Ishikawa (cell line): ENCODE data around the gene CHMP4A.

ENCODE experiments used
- CEBPB ChIP-seq: IDR thresholded peaks from 2 replicates; pipeline ENCODE4 v1.6.1; 2012
- CREB1 ChIP-seq: IDR thresholded peaks from 2 replicates; pipeline ENCODE4 v1.6.1; 2012; ENCODE audit warnings: low read depth
- EGR1 ChIP-seq: IDR thresholded peaks from 2 replicates; pipeline ENCODE4 v1.6.1; 2012
- EP300 ChIP-seq: IDR thresholded peaks from 2 replicates; pipeline ENCODE4 v1.6.1; 2012; ENCODE audit warnings: borderline replicate concordance
- FOXM1 ChIP-seq: IDR thresholded peaks from 2 replicates; pipeline ENCODE4 v1.6.1; 2012; ENCODE audit warnings: low read depth, borderline replicate concordance
- NFIC ChIP-seq: IDR thresholded peaks from 2 replicates; pipeline ENCODE4 v1.6.1; 2012
- RAD21 ChIP-seq: IDR thresholded peaks from 2 replicates; pipeline ENCODE4 v1.6.1; 2012; ENCODE audit warnings: low read depth
- TAF1 ChIP-seq: IDR thresholded peaks from 2 replicates; pipeline ENCODE4 v1.6.1; 2012; ENCODE audit warnings: low read depth, mild to moderate bottlenecking
- TCF12 ChIP-seq: IDR thresholded peaks from 2 replicates; pipeline ENCODE4 v1.6.1; 2012; ENCODE audit warnings: low read depth
- TEAD4 ChIP-seq: IDR thresholded peaks from 2 replicates; pipeline ENCODE4 v1.6.1; 2012
- YY1 ChIP-seq: IDR thresholded peaks from 2 replicates; pipeline ENCODE4 v1.6.1; 2012; ENCODE audit warnings: low read depth
- ZBTB7A ChIP-seq: IDR thresholded peaks from 2 replicates; pipeline ENCODE4 v1.6.1; 2012; ENCODE audit warnings: low read depth
- TF ChIP-seq, protein P1 (sequence below): IDR thresholded peaks from 2 replicates; pipeline ENCODE4 v1.6.1; 2012
- TF ChIP-seq, protein P2 (sequence below): IDR thresholded peaks from 2 replicates; pipeline ENCODE4 v1.6.1; 2012; ENCODE audit warnings: low read depth, mild to moderate bottlenecking
- TF ChIP-seq, protein P3 (sequence below): IDR thresholded peaks from 2 replicates; pipeline ENCODE4 v1.6.1; 2012

The CHMP4A gene

DNA sequence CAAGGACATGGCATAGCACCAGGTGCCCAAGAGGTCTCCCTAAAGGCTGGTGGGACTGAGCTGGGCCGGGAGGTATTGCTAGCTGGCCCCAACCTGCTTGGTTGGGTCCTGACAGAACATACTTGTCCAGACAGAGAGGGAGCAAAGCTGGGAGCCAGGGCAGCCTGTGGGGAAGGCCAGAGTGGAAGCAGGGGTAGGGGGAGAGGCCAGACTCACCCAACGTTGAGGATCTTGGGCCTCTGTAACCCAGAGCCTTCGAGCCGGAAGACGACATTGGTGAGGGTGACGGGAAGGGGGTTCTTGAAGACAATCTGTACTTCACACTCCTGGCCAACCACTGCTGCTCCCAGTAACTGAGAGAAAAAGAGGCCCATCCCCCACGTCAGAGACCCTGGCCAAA is 40.6 kb upstream of the CHMP4A start:
- TF ChIP-seq RAD21 (no peak), TEAD4 (no peak), YY1 (no peak)

DNA sequence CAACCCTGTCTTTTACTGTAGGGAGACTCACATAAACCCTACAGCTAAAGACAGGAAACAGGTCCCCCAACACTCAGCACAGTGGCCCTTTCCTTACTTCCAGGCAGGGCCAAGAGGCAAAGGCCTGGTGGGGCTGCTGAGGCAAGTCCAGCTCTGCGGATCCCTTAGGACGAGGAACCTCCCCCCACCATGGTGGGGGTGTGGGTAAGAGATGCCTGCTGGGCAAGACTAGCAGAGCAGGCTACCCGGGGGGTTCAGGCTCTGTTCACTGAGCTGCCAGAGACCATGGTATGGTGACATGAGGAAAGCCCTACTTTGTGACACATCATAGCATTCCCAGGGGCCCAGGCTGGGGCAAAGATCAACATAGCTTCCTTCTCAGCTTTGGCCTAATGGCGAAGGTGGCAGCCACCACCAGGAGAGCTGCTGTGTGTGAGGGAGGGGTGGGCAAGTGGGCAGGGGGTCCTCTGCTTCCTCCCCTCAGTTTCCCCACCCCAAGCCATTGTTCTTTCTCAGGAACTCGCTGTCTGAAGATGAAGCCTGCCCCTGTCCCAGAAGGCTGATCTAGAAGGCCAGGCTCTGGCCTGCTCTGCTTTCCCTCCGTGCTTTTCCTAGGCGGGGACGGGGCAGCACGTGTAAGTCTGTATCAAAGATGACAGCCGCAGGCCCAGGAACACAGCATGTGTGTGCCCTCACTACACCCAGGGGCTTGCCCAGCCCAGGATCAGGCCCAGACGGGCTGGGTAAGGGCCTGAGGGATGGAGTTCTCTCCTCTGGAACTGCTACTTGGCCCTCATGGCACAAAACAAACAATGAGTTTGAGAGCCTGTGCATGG is 39.2 kb upstream of the CHMP4A start:
- no peak for TF ChIP-seq TCF12
- TF ChIP-seq, protein P1, sequence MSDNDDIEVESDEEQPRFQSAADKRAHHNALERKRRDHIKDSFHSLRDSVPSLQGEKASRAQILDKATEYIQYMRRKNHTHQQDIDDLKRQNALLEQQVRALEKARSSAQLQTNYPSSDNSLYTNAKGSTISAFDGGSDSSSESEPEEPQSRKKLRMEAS: no peak

DNA sequence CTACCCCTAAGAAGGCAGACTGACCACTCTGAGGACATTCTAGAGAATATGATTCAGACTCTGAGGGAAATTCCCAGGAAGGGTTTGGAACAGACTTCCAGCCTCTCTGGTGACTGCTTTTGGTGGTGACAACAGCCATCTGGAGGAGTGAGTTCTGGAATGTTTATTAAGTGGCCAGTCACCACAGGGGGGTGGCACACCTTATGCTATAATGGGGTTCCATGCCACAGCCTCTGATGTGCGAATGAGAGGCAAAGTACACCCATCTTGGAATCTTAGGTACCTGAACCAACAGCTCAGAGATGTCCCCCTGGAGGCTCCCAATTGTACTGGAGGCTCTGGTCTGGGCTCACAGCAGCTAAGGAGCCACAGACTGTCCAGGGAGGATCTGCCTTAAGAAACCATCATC is 38.6 kb upstream of the CHMP4A start:
- TF ChIP-seq CEBPB (no peak), TAF1 (no peak), RAD21 (no peak), TEAD4 (no peak), CREB1 (no peak), TCF12 (no peak), EP300 (no peak), NFIC (no peak), ZBTB7A (no peak), YY1 (no peak), FOXM1 (no peak), EGR1 (no peak)
- TF ChIP-seq, protein P1: no peak
- TF ChIP-seq, protein P2, sequence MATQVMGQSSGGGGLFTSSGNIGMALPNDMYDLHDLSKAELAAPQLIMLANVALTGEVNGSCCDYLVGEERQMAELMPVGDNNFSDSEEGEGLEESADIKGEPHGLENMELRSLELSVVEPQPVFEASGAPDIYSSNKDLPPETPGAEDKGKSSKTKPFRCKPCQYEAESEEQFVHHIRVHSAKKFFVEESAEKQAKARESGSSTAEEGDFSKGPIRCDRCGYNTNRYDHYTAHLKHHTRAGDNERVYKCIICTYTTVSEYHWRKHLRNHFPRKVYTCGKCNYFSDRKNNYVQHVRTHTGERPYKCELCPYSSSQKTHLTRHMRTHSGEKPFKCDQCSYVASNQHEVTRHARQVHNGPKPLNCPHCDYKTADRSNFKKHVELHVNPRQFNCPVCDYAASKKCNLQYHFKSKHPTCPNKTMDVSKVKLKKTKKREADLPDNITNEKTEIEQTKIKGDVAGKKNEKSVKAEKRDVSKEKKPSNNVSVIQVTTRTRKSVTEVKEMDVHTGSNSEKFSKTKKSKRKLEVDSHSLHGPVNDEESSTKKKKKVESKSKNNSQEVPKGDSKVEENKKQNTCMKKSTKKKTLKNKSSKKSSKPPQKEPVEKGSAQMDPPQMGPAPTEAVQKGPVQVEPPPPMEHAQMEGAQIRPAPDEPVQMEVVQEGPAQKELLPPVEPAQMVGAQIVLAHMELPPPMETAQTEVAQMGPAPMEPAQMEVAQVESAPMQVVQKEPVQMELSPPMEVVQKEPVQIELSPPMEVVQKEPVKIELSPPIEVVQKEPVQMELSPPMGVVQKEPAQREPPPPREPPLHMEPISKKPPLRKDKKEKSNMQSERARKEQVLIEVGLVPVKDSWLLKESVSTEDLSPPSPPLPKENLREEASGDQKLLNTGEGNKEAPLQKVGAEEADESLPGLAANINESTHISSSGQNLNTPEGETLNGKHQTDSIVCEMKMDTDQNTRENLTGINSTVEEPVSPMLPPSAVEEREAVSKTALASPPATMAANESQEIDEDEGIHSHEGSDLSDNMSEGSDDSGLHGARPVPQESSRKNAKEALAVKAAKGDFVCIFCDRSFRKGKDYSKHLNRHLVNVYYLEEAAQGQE: no peak
- TF ChIP-seq, protein P3, sequence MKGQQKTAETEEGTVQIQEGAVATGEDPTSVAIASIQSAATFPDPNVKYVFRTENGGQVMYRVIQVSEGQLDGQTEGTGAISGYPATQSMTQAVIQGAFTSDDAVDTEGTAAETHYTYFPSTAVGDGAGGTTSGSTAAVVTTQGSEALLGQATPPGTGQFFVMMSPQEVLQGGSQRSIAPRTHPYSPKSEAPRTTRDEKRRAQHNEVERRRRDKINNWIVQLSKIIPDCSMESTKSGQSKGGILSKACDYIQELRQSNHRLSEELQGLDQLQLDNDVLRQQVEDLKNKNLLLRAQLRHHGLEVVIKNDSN: no peak

DNA sequence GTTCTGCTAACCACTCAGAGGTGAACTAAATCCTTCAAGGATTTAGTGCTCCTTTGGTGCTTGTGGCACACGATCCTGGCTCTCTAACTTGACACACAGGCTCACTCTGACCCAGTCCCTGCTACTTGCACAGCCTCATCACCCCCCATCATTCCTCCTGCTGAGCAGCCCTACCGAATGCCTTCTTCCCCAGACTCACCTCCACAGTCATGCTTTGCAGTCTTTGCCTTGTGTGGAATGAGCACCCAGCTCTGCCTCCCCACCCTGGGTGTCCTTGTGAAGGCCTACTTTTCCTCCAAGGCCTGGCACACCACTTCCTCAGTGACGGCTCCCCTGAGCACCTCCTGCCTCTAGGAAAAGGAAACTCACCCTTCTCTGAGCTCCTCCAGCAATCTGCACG is 37.1 kb upstream of the CHMP4A start:
- no peak for TF ChIP-seq TEAD4
- no peak for TF ChIP-seq CREB1
- no peak for TF ChIP-seq TCF12
- TF ChIP-seq FOXM1: no peak
- TF ChIP-seq, protein P1: no peak
- no peak for TF ChIP-seq EP300
- TF ChIP-seq YY1: no peak

DNA sequence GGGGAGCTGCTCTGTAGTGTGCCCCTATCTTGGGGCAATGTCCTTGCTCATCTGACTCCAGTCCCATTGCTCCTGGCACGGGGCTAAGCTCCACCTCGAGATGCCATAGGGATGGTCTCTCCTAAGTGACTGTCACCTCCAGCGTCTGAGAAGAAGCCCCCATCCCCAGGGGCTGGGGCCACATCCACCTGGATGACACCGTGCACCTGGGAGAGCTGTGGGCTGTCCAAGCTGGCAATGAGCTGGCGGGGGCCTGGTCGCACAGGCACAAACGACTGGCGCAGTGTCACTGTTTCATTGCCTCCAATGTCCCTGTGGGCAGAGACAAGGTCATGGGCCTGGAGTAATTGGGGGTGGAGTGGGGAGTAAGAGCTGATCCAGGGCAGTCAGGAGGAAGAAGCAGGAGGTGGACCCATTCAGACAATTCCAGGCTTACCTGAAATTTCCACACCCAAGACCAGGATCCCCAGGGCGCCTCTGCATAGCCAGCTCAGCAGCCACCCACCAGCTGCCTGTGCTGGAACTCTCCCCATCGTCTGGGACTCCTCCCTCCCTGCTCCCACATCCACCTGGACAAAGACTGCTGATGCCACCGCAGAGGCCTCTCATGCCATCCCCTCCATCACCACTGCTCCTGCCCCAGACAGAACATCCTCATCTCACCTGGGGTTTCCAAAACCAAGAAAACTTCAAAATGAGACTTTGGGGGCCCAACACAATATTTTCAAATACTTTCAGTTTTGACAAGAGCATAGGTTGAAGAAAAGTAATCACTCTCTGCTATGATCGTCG is 36.1 kb upstream of the CHMP4A start:
- TF ChIP-seq ZBTB7A (no peak), TAF1 (no peak), FOXM1 (no peak), EP300 (no peak)
- TF ChIP-seq, protein P3: no peak
- TF ChIP-seq, protein P1: no peak

DNA sequence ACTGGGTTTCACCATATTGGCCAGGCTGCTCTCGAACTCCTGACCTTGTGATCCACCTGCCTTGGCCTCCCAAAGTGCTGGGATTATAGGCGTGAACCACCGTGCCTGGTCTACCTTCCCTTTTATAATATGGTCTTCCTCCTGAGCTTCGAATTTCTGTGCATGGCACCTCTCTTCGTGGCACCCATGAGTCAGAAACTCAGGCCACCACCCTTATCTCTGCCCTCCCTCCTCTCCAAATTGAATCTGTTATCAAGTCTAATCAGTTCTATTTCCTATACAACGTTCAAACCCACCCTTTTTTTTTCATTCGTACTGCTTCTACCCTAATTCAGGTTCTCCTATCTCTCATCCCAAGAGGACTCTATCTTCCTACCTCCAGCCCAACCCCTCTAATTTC is 34.1 kb upstream of the CHMP4A start:
- TF ChIP-seq TCF12 (no peak), TEAD4 (no peak), RAD21 (no peak), FOXM1 (no peak), NFIC (no peak), CEBPB (no peak), CREB1 (no peak), ZBTB7A (no peak), TAF1 (no peak), EP300 (no peak), YY1 (no peak), EGR1 (no peak)
- TF ChIP-seq, protein P3: no peak
- TF ChIP-seq, protein P1: no peak
- TF ChIP-seq, protein P2: no peak
